HG02610 (cell line): Measurements from ENCODE around the gene A1BG.
"Not testable (repeated sequence)": the region's sequence is repeated elsewhere in the genome, so short reads cannot be mapped to it uniquely, and the experiment has no call there.

Source experiments
- ATAC-seq: cut with Tn5 transposase; IDR thresholded peaks from one replicate; pipeline ENCODE4 v1.9.1; 2021; ENCODE audit warnings: mild to moderate bottlenecking, moderate library complexity; ENCODE audit not compliant: unreplicated experiment

A1BG gene

DNA sequence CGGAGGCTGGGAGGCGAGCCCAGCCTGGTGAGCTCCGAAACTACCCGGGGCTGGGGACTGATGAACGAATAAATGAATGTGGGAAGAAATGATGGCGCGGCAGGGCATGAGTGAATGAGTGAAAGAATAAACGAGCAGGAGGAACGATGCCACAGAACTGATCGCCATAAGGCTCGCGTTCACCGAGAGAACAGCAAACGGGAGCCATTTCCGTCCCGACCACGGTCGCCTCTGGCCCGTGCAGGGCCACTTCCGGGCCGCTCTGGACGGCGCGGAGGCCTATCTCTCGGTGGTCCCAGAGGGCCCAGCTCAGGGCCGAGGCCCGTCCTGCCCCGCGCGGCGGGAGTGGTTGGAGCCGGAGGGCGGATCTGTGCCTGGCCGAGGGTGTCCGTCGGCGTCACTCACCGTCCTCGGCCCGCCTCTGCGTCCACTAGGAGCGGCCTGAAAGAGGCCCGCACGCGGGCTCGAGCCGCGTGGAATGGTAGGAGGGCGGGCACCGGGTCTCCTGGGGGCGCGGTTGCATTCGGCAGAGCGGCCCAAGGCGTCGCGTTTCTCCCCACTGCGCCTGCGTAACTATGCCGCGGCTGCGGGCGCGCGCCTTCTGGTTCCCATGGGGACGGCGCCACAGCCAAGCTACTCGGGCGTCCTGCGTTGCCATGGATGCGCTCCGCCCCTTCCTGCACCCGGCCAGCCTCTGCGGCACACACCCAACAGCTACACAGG is 9.1 kb upstream of the A1BG start, which contains the start of gene ZNF497:
Gene ZNF497 (minus strand): TSS at position 480 of the 723 bp plus-strand sequence. CDS start 5,116 bp downstream, outside the sequence.
- ATAC-seq: peak; percentile 88

- ATAC-seq: peak; percentile 4
These were observed 8.6 kb upstream of the A1BG start for GRCh38 chr19:58361900-58362271.

DNA sequence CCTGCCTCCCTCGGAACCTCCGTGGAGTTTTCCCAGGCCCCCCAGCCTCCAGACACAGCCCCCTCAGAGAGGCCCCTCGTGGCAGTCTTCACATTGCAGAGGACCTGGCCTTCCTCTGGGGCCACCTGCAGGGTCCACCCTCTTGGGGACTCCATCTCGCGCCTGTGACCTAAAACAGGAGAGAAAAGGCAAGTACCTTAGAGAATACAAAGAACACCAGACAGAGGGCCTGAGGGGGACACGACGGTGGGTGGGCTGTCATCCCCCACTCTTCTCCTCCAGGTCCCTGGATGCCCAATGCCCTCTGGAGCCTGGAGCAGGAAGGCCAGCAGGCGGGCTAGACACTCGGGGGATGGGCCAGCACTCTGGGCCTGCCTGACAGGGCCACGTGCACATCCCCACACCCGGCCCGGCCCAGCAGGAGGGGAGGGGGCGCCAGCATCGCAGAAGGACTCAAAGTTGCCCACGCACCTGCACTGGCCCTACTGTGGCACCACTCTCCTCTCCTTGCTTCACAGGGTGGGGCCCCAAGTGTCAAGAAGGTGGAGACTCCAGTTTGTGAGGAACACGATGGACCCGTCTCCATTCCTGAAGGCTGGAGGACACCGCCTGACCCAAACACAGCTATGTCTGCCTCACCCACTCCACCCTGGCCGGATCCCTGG is 4.3 kb upstream of the A1BG start:
- ATAC-seq: no peak

- no peak for ATAC-seq
These were observed 3.6 kb upstream of the A1BG start for GRCh38 chr19:58356766-58357480.

DNA sequence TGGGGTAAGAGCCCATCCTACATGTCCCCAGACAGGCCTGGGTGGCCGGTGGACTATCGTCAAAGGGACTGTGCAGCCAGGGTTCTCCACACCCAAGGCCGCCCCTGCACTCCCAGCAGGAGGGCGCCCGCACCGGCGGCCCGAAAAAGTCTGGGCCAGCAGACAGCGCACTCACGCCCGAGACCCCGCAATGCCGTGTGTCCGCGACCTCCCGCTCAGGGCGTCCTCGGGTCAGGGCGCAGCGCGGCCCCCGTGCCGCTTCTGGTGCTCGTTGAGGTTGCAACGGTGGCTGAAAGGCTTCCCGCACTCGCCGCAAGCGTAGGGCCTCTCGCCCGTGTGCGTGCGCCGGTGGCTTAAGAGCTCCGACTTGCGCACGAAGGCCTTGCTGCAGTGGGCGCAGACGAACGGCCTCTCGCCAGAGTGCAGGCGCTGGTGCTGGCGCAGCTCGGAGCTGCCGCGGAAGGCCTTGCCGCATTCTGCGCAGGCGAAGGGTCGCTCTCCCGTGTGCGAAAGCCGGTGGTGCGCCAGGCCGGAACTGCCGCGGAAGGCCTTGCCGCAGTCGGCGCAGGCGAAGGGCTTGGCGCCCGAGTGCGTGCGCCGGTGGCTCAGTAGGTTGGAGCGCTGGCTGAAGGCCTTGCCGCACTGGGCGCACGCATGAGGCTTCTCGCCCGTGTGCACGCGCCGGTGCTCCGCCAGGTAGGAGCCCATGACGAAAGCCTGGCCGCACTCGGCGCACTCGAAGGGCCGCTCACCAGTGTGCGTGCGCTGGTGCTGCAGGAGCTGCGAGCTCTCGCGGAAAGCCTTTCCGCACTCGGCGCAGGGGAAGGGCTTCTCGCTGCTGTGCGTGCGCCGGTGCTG is 2.8 kb upstream of the A1BG start:
- ATAC-seq: no peak

DNA sequence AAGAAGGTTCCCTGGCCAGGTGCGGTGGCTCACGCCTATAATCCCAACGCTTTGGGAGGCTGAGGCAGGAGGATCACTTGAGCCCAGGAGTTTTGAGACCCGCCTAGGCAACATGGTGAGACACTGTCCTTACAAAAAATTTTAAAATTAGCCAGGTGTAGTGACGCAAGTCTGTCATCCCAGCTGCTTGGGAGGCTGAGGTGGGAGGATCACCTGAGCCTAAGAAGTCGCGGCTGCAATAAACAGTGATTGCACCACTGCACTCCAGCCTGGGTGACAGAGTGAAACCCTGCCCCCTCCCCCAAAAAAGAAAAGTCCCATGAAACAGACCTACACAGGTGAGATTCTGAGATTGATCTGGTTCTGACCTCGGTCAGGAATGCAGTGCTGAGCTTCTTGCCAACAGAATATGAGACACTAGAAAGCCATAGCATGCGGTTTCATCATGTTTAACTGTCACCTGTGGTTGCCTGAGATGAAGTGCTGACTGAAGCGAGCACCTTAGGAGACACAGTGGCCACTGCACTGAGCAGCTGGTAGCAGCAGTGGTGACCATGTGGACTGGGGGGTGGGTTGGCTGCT is 2.0 kb upstream of the A1BG start:
- ATAC-seq: no peak

GRCh38 chr19:58354478-58355030 is 1.3 kb upstream of the A1BG start:
- ATAC-seq: no peak

DNA sequence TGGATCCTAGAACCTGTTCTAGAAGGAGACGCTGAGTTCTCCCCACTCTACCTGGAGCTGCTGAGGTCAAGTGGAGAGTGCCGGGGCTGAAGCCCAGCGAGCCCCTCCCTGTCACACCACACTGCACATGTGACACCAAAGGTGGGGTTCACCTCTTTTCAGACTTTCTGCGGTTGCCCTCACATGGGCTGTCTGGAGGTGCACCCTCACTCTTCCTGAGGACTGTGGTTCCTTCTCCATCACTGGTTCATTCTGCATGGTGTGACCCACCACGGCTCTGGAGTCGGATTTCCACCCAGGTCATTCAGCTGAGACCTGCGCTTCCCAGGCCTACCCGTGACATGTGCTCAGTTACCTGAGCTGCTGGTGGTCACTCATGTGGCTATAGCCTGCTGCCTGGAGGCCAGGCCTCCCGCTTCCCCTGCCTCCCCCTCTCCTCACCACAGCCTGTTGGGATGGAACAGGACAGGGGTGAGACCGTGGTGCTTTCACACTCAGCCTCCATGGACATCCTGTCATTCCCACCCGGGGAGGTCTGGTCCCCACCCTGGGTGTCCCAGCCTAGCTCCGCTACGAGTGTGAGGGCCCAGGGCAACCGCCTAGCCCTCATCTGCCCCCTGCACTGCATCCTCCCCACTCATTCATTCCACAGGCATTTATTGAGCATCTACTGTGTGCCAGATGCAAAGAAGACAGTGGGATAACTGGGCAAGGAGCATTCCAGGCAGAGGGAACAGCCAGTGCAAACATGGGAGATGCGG is 605 bp upstream of the A1BG start:
- no peak for ATAC-seq

GRCh38 chr19:58351990-58352755 is 1.1 kb downstream of the A1BG start:
- ATAC-seq: no peak

- no peak for ATAC-seq
These were observed 1.8 kb downstream of the A1BG start for GRCh38 chr19:58351558-58351878.

DNA sequence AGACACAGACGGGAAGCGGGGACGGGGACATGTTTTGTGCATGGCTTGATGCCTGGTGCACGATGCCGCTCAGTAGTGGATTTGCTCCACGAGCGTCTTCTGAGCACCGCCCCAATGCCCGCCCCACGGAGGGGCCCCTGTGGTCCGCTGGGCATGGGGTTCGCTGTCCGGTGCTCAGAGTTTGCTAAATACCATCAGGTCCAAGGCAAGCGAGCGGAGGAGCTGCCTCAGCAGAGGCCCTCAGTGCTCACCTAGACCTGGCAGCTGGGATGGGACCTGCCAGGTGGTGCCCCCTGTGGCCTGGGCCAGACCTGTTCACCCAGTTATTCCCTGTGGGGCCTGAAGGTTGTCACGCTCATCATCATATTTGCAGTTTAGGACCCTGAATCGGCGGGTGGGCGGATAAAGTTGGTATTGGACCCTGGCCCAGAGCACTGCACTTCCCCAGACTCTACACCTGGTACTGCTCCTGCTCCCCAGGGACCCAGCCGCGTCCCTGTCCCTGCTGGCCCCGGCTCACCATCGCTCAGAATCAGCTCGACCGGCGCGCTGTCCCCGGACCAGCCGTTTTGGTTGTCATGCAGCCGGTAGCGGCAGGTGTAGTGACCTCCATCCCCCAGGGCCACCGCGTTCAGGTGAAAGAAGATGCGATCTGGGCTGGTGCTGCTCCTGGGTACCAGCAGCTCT is 2.3 kb downstream of the A1BG start:
- ATAC-seq: no peak

GRCh38 chr19:58350001-58350861 is 3.1 kb downstream of the A1BG start:
- no peak for ATAC-seq

- ATAC-seq: no peak
These were observed 3.7 kb downstream of the A1BG start for GRCh38 chr19:58349590-58349989.

- not testable (repeated sequence) for ATAC-seq
These were observed 5.2 kb downstream of the A1BG start for GRCh38 chr19:58348080-58348479.

GRCh38 chr19:58346961-58347929 is 6.0 kb downstream of the A1BG start:
- ATAC-seq: peak; percentile 70

GRCh38 chr19:58345558-58345957 is 7.7 kb downstream of the A1BG start:
- ATAC-seq: no peak
